ENCODE data around the gene SLC8A1. TPM values are rescaled to one million over a fixed set of nuclear protein-coding genes. Genes with fewer than 3 reads are reported as not detected.
A peak's percentile ranks its signal among the peaks of the same experiment; 100 is the strongest.

Gene SLC8A1
- total RNA-seq, 1 experiment from 2014 or later = 199 TPM

GRCh38 chr2:40364151-40364874 lies 87.6 kb downstream of the SLC8A1 start:
- DNase-seq (ENCODE audit: low spot score) = no peak
- in situ Hi-C loops (cut with HindIII; ENCODE audit: low sequenced_read_pairs) = no loop called here

- in situ Hi-C loops (cut with HindIII; ENCODE audit: low sequenced_read_pairs) = no loop called here
- DNase-seq (ENCODE audit: low spot score) = no peak
These were observed 88.3 kb downstream of the SLC8A1 start for GRCh38 chr2:40363631-40364030.

- no peak for DNase-seq (ENCODE audit: low spot score)
- in situ Hi-C loops (cut with HindIII; ENCODE audit: low sequenced_read_pairs) = no loop called here
These were observed 88.7 kb downstream of the SLC8A1 start for GRCh38 chr2:40363231-40363630.

GRCh38 chr2:40361478-40361877 lies 90.4 kb downstream of the SLC8A1 start:
- in situ Hi-C loops (cut with HindIII; ENCODE audit: low sequenced_read_pairs) = no loop called here
- DNase-seq (ENCODE audit: low spot score) = no peak

GRCh38 chr2:40360652-40361051 lies 91.2 kb downstream of the SLC8A1 start:
- in situ Hi-C loops (cut with HindIII; ENCODE audit: low sequenced_read_pairs) = no loop called here
- no peak for DNase-seq (ENCODE audit: low spot score)

GRCh38 chr2:40359811-40360210 lies 92.1 kb downstream of the SLC8A1 start:
- no peak for DNase-seq (ENCODE audit: low spot score)
- in situ Hi-C loops (cut with HindIII; ENCODE audit: low sequenced_read_pairs) = no loop called here

- in situ Hi-C loops (cut with HindIII; ENCODE audit: low sequenced_read_pairs) = no loop called here
- DNase-seq (ENCODE audit: low spot score) = no peak
These were observed 93.1 kb downstream of the SLC8A1 start for GRCh38 chr2:40358783-40359182.

GRCh38 chr2:40357667-40358066 lies 94.2 kb downstream of the SLC8A1 start:
- in situ Hi-C loops (cut with HindIII; ENCODE audit: low sequenced_read_pairs) = no loop called here
- no peak for DNase-seq (ENCODE audit: low spot score)

- in situ Hi-C loops (cut with HindIII; ENCODE audit: low sequenced_read_pairs) = no loop called here
- DNase-seq (ENCODE audit: low spot score) = no peak
These were observed 96.4 kb downstream of the SLC8A1 start for GRCh38 chr2:40355451-40355850.

- in situ Hi-C loops (cut with HindIII; ENCODE audit: low sequenced_read_pairs) = no loop called here
- no peak for DNase-seq (ENCODE audit: low spot score)
These were observed 98.7 kb downstream of the SLC8A1 start for GRCh38 chr2:40353231-40353630.

GRCh38 chr2:40352703-40353099 lies 99.2 kb downstream of the SLC8A1 start:
- DNase-seq (ENCODE audit: low spot score) = no peak
- in situ Hi-C loops (cut with HindIII; ENCODE audit: low sequenced_read_pairs) = no loop called here

GRCh38 chr2:40352041-40352702 lies 99.7 kb downstream of the SLC8A1 start:
- no peak for DNase-seq (ENCODE audit: low spot score)
- in situ Hi-C loops (cut with HindIII; ENCODE audit: low sequenced_read_pairs) = no loop called here

GRCh38 chr2:40348665-40349064 lies 103.2 kb downstream of the SLC8A1 start:
- in situ Hi-C loops (cut with HindIII; ENCODE audit: low sequenced_read_pairs) = no loop called here
- no peak for DNase-seq (ENCODE audit: low spot score)

- DNase-seq (ENCODE audit: low spot score) = no peak
- in situ Hi-C loops (cut with HindIII; ENCODE audit: low sequenced_read_pairs) = no loop called here
These were observed 103.9 kb downstream of the SLC8A1 start for GRCh38 chr2:40348038-40348437.

GRCh38 chr2:40346535-40347354 lies 105.1 kb downstream of the SLC8A1 start:
- DNase-seq (ENCODE audit: low spot score) = no peak
- in situ Hi-C loops (cut with HindIII; ENCODE audit: low sequenced_read_pairs) = no loop called here

GRCh38 chr2:40344364-40344763 lies 107.5 kb downstream of the SLC8A1 start:
- in situ Hi-C loops (cut with HindIII; ENCODE audit: low sequenced_read_pairs) = no loop called here
- no peak for DNase-seq (ENCODE audit: low spot score)

GRCh38 chr2:40343902-40344301 lies 108.0 kb downstream of the SLC8A1 start:
- in situ Hi-C loops (cut with HindIII; ENCODE audit: low sequenced_read_pairs) = no loop called here
- no peak for DNase-seq (ENCODE audit: low spot score)

GRCh38 chr2:40341198-40341597 lies 110.7 kb downstream of the SLC8A1 start:
- no peak for DNase-seq (ENCODE audit: low spot score)
- in situ Hi-C loops (cut with HindIII; ENCODE audit: low sequenced_read_pairs) = no loop called here

- in situ Hi-C loops (cut with HindIII; ENCODE audit: low sequenced_read_pairs) = no loop called here
- DNase-seq (ENCODE audit: low spot score) = no peak
These were observed 112.9 kb downstream of the SLC8A1 start for GRCh38 chr2:40339026-40339425.

GRCh38 chr2:40332191-40332826 lies 119.6 kb downstream of the SLC8A1 start:
- in situ Hi-C loops (cut with HindIII; ENCODE audit: low sequenced_read_pairs) = no loop called here
- DNase-seq (ENCODE audit: low spot score) = peak; percentile 62
